ENCODE results near the gene PRSS37. TPM values are rescaled to one million over a fixed set of nuclear protein-coding genes. Genes with fewer than 3 reads are reported as not detected.

Gene PRSS37
- total and polyA plus RNA-seq, 2 donors (not counting 1 experiment from before 2014, with no cell fraction given): not detected

- no peak overlapping the region for H3K4me3 ChIP-seq (ENCODE audit: control extremely low read depth in 1 of 5, extremely low read depth in 1 of 5, insufficient read depth in 1 of 5, low read depth in 2 of 5, low read length in 4 of 5)
- H3K27me3 ChIP-seq (replicated peaks in 1 of 4; ENCODE audit: control extremely low read depth in 1 of 4, control insufficient read depth in 3 of 4, insufficient read depth in 4 of 4, low read length in 3 of 4): no peaks in the 10 kb centered on the region
- no peak overlapping the region for H3K4me2 ChIP-seq (replicated peaks; ENCODE audit: low read depth, low read length, poor library complexity, severe bottlenecking)
- H4K20me1 ChIP-seq (ENCODE audit: control insufficient read depth, insufficient read depth, low read length, poor library complexity, severe bottlenecking): no peaks in the 10 kb centered on the region
- no peaks in the 10 kb centered on the region for H3K79me2 ChIP-seq (ENCODE audit: control insufficient read depth, insufficient read depth, low read length)
- intact Hi-C loops (cut with micrococcal nuclease): no loop called here
- no peak overlapping the region for H3K9ac ChIP-seq (ENCODE audit: low read length)
- no peaks in the 10 kb centered on the region for H3K4me1 ChIP-seq (ENCODE audit: control insufficient read depth in 2 of 2, insufficient read depth in 2 of 2, low read length in 2 of 2)
- 90% methylated on average over 3 of the region's 5 CpGs for WGBS (ENCODE audit: insufficient coverage)
- no peak overlapping the region for H3K27ac ChIP-seq (ENCODE audit: low read length in 2 of 2)
- no peaks in the 10 kb centered on the region for H3K9me3 ChIP-seq (ENCODE audit: control extremely low read depth in 1 of 3, control insufficient read depth in 2 of 3, insufficient read depth in 1 of 3, low read length in 2 of 3)
- POLR2A ChIA-PET: no interaction called here
- TF ChIP-seq EZH2 (IDR thresholded peaks at IDR 0.05; ENCODE audit: borderline replicate concordance, insufficient read depth, low read depth, low read length, poor library complexity, severe bottlenecking) (no peak), CTCF (IDR thresholded peaks at IDR 0.05) (no peak)
- no peaks in the 10 kb centered on the region for H3K36me3 ChIP-seq (replicated peaks in 1 of 2; ENCODE audit: control extremely low read depth in 1 of 2, control insufficient read depth in 1 of 2, extremely low read depth in 1 of 2, insufficient read depth in 2 of 2, low read length in 1 of 2)
- H3K9me3 Mint-ChIP-seq (ENCODE audit: insufficient read depth): no peaks in the 10 kb centered on the region
- ATAC-seq (ENCODE audit: low read depth) (no peak), DNase-seq (no peak)
- no peaks in the 10 kb centered on the region for H3K4me1 Mint-ChIP-seq
- H3K27ac Mint-ChIP-seq: no peak overlapping the region
- no peak overlapping the region for H2AFZ ChIP-seq (ENCODE audit: insufficient read depth, low read depth, low read length, poor library complexity, severe bottlenecking)
- CTCF ChIA-PET: no interaction called here
- H3K4me3 Mint-ChIP-seq: no peak overlapping the region
- H3K27me3 Mint-ChIP-seq: no peaks in the 10 kb centered on the region
Measured at GRCh38 chr7:141840708-141841107, 577 bp downstream of the PRSS37 start.

- no peaks in the 10 kb centered on the region for H3K27me3 ChIP-seq (replicated peaks in 1 of 4; ENCODE audit: control extremely low read depth in 1 of 4, control insufficient read depth in 3 of 4, insufficient read depth in 4 of 4, low read length in 3 of 4)
Measured at GRCh38 chr7:141839256-141839655, 2.0 kb downstream of the PRSS37 start.

More at GRCh38 chr7:141839256-141839655, 2.0 kb downstream of the PRSS37 start:
- Mint-ChIP-seq H3K4me1 (no peaks in the 10 kb centered on the region), H3K9me3 (ENCODE audit: insufficient read depth) (no peaks in the 10 kb centered on the region), H3K4me3 (no peak overlapping the region), H3K27me3 (no peaks in the 10 kb centered on the region), H3K27ac (no peak overlapping the region)
- no peaks in the 10 kb centered on the region for H4K20me1 ChIP-seq (ENCODE audit: control insufficient read depth, insufficient read depth, low read length, poor library complexity, severe bottlenecking)
- ChIA-PET POLR2A (no interaction called here), CTCF (no interaction called here)
- 67% methylated on average over 1 of the region's 4 CpGs for WGBS (ENCODE audit: insufficient coverage)
- H3K36me3 ChIP-seq (replicated peaks in 1 of 2; ENCODE audit: control extremely low read depth in 1 of 2, control insufficient read depth in 1 of 2, extremely low read depth in 1 of 2, insufficient read depth in 2 of 2, low read length in 1 of 2): no peaks in the 10 kb centered on the region
- no peak overlapping the region for H3K4me2 ChIP-seq (replicated peaks; ENCODE audit: low read depth, low read length, poor library complexity, severe bottlenecking)
- no peak overlapping the region for H3K27ac ChIP-seq (ENCODE audit: low read length in 2 of 2)
- DNase-seq (no peak), ATAC-seq (ENCODE audit: low read depth) (no peak)
- no peak overlapping the region for H3K9ac ChIP-seq (ENCODE audit: low read length)
- no peaks in the 10 kb centered on the region for H3K4me1 ChIP-seq (ENCODE audit: control insufficient read depth in 2 of 2, insufficient read depth in 2 of 2, low read length in 2 of 2)
- no peak overlapping the region for H2AFZ ChIP-seq (ENCODE audit: insufficient read depth, low read depth, low read length, poor library complexity, severe bottlenecking)
- no peaks in the 10 kb centered on the region for H3K79me2 ChIP-seq (ENCODE audit: control insufficient read depth, insufficient read depth, low read length)
- intact Hi-C loops (cut with micrococcal nuclease): no loop called here
- H3K9me3 ChIP-seq (ENCODE audit: control extremely low read depth in 1 of 3, control insufficient read depth in 2 of 3, insufficient read depth in 1 of 3, low read length in 2 of 3): no peaks in the 10 kb centered on the region
- TF ChIP-seq CTCF (IDR thresholded peaks at IDR 0.05) (no peak), EZH2 (IDR thresholded peaks at IDR 0.05; ENCODE audit: borderline replicate concordance, insufficient read depth, low read depth, low read length, poor library complexity, severe bottlenecking) (no peak)
- no peak overlapping the region for H3K4me3 ChIP-seq (ENCODE audit: control extremely low read depth in 1 of 5, extremely low read depth in 1 of 5, insufficient read depth in 1 of 5, low read depth in 2 of 5, low read length in 4 of 5)

Measured in B cell (primary cell).